DMS 273 (cell line): ENCODE data around the gene OS9.
A peak's percentile ranks its signal among the peaks of the same experiment; 100 is the strongest.

Source experiments
- DNase-seq: peaks from one replicate; lab custom pipeline; 2025; ENCODE audit not compliant: unreplicated experiment; lab: John Stamatoyannopoulos, UW

The OS9 gene

GRCh38 chr12:57765698-57766463 is 71.9 kb downstream of the OS9 start:
- peak; percentile 45 for DNase-seq

GRCh38 chr12:57766464-57767304 is 72.8 kb downstream of the OS9 start, which contains the start of gene CYP27B1:
TSS of gene CYP27B1 (minus strand) at chr12:57767078. CDS start at chr12:57767041, 37 bp downstream.
- DNase-seq, result peak; percentile 61

GRCh38 chr12:57767305-57767698 is 73.4 kb downstream of the OS9 start:
- DNase-seq, result no peak

- DNase-seq, result no peak
These were observed 73.9 kb downstream of the OS9 start for GRCh38 chr12:57767876-57768275.

- no peak for DNase-seq
These were observed 75.7 kb downstream of the OS9 start for GRCh38 chr12:57769594-57769993.

GRCh38 chr12:57770734-57771133 is 76.8 kb downstream of the OS9 start:
- no peak for DNase-seq
